T-helper 1 cell treated with Interleukin-12 subunit alpha and Interleukin-12 subunit beta and Interleukin-4 antibody, amounts not matched to agents 30 ng/mL and 1 ng/mL, for 36 hours (primary cell): Measurements from ENCODE around the gene LORICRIN. TPM values are rescaled to one million over a fixed set of nuclear protein-coding genes. Genes with fewer than 3 reads are reported as not detected.
"Not testable (repeated sequence)": the region's sequence is repeated elsewhere in the genome, so short reads cannot be mapped to it uniquely, and the experiment has no call there.

ENCODE experiments used
- intact Hi-C: fragments of 100-400 bp; cut with micrococcal nuclease; formaldehyde crosslinking; loops from one replicate; pipeline ENCODE4 v1.15.1; 2024
- total RNA-seq: library from RNA; stranded (reverse); gene quantifications from 2 replicates; pipeline ENCODE4 v1.2.3, GENCODE V29; 2022

Gene LORICRIN
- total RNA-seq = not detected in 2 replicates

DNA sequence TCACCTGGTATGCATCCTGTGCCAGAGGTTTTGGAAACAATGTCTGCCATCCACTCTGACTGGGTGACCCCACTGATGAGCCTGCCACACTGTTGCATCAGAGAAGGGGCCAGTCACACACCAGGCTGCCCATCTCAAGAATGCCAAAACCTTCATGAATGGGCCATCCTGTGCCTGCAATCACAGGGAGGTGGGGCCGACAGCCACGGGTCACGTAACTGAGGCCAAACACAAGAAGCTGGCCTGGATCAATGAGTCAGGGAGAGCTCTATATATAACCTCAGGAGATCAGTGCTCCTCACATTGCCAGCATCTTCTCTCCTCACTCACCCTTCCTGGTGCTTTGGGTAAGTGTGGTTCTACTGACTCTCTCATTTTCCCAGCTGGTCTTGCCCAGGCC lies at the start of gene LORICRIN:
LORICRIN (plus strand) TSS at position 301 of the 400 bp plus-strand sequence. CDS start 1,263 bp downstream, outside the sequence.
- intact Hi-C loops = no loop called here

DNA sequence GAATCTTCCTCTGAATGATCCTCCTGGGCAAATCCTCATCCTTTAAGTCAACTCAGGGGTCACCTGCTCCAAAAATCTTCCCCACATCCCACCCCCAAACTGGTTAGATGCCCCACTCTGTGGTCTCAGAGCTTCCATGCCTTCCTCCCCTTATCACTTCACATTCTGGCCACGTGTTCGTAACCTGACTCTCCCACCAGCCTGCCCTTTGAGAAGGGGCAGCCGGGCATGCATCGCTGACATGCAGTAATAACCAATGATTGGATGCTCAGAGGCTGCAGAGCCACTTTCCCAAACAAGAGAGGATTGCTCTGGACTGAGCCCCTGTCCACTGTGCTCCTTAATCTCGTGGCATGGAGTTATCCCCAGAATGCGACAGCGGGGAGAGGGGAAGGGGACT lies 49.3 kb upstream of the LORICRIN start:
- intact Hi-C loops = no loop called here

- intact Hi-C loops = no loop called here
Measured at GRCh38 chr1:153212201-153212600, 47.3 kb upstream of the LORICRIN start.

GRCh38 chr1:153213519-153213918 lies 46.0 kb upstream of the LORICRIN start:
- intact Hi-C loops = no loop called here

DNA sequence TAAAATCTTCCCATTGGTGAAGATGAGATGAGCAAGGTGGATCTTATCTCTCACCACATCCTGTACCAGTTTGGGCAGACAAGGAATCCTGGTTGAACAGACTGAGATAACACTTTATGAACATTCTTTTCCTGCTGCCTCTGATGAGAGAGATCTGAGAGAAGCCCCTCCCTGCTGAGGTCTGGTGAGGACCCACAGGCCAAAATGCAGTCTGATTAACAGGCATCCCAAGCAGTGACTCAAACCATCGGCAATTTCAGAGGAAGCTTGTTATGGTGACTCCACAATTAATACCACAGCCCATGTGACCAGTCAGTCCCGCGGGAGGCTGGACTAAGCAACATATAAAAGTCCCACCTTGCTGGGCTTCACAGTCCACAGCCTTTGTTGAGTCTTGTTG lies 42.3 kb upstream of the LORICRIN start, which contains the start of gene PRR9:
PRR9 (plus strand) TSS at position 373 of the 400 bp plus-strand sequence. CDS start 561 bp downstream, outside the sequence.
- intact Hi-C loops = no loop called here

GRCh38 chr1:153217744-153218416 lies 41.6 kb upstream of the LORICRIN start:
- intact Hi-C loops = no loop called here

DNA sequence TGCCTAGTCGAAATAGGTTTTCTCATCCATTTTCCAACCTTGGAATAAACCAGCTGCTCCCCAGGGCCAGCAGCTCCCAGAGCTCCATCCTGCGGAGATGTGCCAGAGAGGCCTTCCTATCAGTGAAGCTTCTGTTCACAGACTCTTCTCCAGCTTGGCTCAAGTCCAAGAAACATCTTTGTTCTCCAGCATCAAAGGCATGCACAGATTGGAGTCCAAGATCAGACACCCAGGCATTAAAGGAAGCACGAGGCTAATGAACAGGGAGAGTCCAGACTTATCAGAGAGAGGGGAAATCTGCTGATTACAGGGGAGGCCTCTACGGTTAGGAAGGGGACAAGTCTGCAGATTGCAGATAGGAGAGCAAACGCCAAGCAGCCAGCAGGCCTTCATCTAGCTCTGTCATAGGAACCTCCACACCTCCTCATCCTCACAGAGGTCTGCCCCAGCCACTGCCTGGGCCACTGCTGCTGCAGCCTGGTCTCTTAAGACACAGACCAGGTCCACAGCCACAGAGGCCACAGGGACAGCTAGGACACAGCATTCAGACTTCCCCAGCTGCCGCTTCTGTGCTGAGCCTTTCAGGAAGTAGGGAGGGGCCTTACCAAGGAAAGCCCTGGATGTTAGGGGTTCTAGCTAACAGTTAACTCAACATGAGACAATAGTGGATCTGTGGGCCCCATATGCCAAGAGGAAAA lies 38.7 kb upstream of the LORICRIN start:
- intact Hi-C loops = no loop called here

GRCh38 chr1:153223040-153223891 lies 36.2 kb upstream of the LORICRIN start:
- intact Hi-C loops = loop anchor here (1.0 kb wide), 2 partner anchors 353 to 569 kb away; no protein-coding TSS in a partner anchor

GRCh38 chr1:153227810-153228209 lies 31.7 kb upstream of the LORICRIN start:
- intact Hi-C loops = no loop called here

DNA sequence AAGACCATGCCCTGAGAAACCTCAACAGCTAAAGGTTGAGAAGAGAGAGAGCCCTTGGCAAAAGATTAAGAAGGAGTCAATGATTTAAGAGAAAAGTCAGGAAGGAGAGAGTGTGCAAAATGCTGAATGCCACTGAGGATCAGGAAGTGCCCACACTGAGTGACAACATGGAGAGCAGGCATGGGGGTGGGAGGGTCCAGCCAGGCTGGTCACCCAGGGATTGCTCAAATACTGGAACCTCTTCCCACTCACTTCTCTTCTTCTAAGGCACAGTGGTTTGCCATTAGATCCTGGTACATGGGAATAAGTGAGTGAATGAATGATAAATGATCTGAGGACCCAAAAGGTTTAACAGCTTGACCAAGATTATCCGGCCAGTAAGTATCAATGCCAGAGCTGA lies 31.0 kb upstream of the LORICRIN start:
- intact Hi-C loops = no loop called here

GRCh38 chr1:153229076-153229829 lies 30.2 kb upstream of the LORICRIN start:
- intact Hi-C loops = not testable (repeated sequence)

GRCh38 chr1:153231363-153231762 lies 28.1 kb upstream of the LORICRIN start:
- intact Hi-C loops = no loop called here

DNA sequence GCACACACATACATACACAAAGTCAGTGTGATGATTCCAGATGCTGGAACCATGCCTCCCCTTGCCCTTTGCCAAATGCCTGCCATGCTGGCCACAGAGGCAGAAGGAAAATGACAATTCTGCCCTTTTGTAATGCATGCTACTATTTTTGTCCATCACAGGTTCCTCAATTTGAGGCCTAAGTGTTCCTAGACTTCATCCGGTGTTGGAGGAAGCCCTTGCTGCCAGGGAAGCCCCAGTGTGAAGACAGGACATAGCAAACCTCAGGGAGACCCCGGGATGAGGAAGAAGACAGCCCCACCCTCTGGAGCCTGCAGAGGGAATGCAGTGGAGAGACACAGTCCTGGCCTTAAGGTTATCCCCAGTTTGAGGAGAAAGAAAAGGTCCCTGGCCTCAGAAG lies 27.7 kb upstream of the LORICRIN start:
- intact Hi-C loops = no loop called here

DNA sequence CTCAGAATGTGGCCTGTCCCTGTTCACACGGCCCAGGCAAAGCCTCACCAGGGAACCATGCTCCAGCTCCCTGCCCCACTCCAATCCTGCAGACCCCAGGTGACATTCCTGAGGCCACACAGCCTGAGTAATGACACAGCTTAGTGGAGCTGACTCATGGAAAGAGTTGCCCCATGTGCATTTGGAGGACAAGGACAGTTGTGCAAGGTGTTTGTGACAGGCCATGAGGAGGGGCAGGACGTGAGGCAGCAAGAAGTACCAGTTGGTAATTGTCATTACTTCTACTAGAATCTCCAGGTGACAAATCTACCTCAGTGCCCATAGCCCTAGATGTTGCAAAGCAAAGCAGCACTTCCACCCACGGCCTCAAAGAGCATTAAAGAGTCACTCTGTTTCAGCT lies 26.9 kb upstream of the LORICRIN start:
- intact Hi-C loops = no loop called here

GRCh38 chr1:153233448-153233847 lies 26.0 kb upstream of the LORICRIN start:
- intact Hi-C loops = no loop called here

DNA sequence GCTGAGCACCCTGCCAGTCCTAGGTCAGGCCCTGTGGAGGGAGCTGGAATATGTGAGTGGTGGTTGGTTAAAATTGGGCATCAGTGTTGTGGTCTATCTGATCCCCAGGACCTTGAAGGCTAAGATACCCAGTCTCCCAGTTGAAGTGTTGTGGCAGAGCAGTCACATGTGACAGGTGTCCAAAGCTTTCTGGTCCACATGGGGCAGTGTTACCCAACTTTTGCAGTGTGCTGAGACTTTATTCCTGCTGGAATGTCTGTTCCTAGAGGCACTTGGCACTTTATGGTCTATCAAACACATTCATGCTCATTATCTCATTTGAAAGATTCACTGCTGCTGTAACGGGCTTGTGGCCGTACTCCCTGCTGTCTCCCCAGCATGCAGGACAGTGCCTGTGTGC lies 21.0 kb upstream of the LORICRIN start:
- intact Hi-C loops = no loop called here

GRCh38 chr1:153242160-153242559 lies 17.3 kb upstream of the LORICRIN start:
- intact Hi-C loops = no loop called here

- intact Hi-C loops = no loop called here
Measured at GRCh38 chr1:153245466-153245865, 14.0 kb upstream of the LORICRIN start.

DNA sequence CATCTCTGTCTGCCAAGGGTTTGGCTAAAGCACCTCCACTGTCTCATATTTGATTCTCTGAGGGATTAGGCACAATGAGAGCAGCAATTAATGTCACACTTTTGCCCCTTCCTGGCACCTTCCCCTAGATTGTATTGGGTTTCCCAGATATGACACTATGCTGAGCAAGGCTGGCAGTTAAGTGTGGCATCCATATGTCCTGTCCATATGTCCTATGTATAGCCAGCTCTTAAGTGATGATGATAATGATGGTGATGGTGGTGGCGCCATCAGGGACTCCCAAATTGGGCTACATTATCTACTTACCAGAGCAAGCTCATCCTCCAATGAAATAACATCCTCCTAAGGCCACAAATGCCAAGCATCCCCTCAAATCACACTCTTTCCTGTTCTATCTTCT lies 13.5 kb upstream of the LORICRIN start:
- intact Hi-C loops = no loop called here

GRCh38 chr1:153246825-153247224 lies 12.7 kb upstream of the LORICRIN start:
- intact Hi-C loops = no loop called here
